IMR-90 (cell line): Measurements from ENCODE around the gene STOM.

Source experiments
- BHLHE40 ChIP-seq: fragments of 150-350 bp; IDR thresholded peaks from 2 replicates; pipeline ENCODE4 v1.6.1; 2016; ENCODE audit warnings: mild to moderate bottlenecking, low read depth, low read length
- CEBPB ChIP-seq: IDR thresholded peaks from 2 replicates; pipeline ENCODE4 v1.6.1; 2012; ENCODE audit warnings: low read depth, low read length, improper control_type of control experiment
- CTCF ChIP-seq: conservative IDR thresholded peaks from 2 replicates; pipeline ENCODE4 v1.5.1; 2012; ENCODE audit warnings: mild to moderate bottlenecking, low read depth, low read length, improper control_type of control experiment
- FOS ChIP-seq: fragments of 150-350 bp; IDR thresholded peaks from 2 replicates; pipeline ENCODE4 v1.6.1; 2016; ENCODE audit warnings: low read depth, low read length
- MAFK ChIP-seq: IDR thresholded peaks from 2 replicates; pipeline ENCODE4 v1.6.1; 2012; ENCODE audit warnings: low read depth, low read length, improper control_type of control experiment
- POLR2A ChIP-seq: IDR thresholded peaks from 2 replicates; pipeline ENCODE4 v1.6.1; 2012; ENCODE audit warnings: mild to moderate bottlenecking, low read depth, low read length
- RAD21 ChIP-seq: IDR thresholded peaks from 2 replicates; pipeline ENCODE4 v1.6.1; 2012; ENCODE audit warnings: low read length, improper control_type of control experiment
- USF2 ChIP-seq: fragments of 150-350 bp; IDR thresholded peaks from 2 replicates; pipeline ENCODE4 v1.6.1; 2017; ENCODE audit warnings: mild to moderate bottlenecking, antibody characterized with exemption, low read length, low read depth

GRCh38 chr9:121363622-121363961 lies 6.5 kb downstream of the STOM start:
- TF ChIP-seq USF2 (no peak), POLR2A (no peak), BHLHE40 (no peak), CTCF (no peak), FOS (no peak), MAFK (no peak), CEBPB (no peak), RAD21 (no peak)
